B cell (primary cell): ENCODE data around the gene PTPRM.

ENCODE experiments used
- CTCF ChIP-seq: fragments of 200-600 bp; IDR thresholded peaks from one replicate; pipeline ENCODE4 v1.8.0; 2022; ENCODE audit warnings: antibody characterized with exemption, mild to moderate bottlenecking
- EZH2 ChIP-seq: IDR thresholded peaks from 2 replicates; pipeline ENCODE4 v1.6.1; 2012; ENCODE audit warnings: borderline replicate concordance, low read depth, mild to moderate bottlenecking, moderate library complexity, low read length; ENCODE audit not compliant: insufficient read depth, poor library complexity, severe bottlenecking

DNA sequence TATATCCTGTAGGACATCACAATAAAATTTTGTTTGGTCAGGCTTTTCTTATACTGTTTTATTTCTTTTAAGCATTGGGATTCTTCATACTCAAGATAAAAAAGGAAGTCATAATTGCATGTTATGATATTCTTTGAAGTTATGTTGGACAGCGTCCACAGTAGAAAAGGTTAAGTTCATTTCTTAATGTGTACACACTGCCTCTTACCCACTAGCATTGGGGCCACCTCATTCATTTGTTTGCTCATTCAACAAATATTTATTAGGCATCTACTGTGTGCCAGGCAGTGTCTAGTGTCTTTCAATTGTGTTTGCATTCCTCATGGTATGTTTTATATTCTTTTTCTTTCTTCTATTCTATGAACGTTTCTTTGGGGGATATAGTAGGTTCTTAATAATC, 70.2 kb downstream of the PTPRM start:
- TF ChIP-seq CTCF (no peak), EZH2 (no peak)
